ENCODE results near the gene CSRNP3.
A peak's percentile ranks its signal among the peaks of the same experiment; 100 is the strongest.
"Not testable (repeated sequence)": the region's sequence is repeated elsewhere in the genome, so short reads cannot be mapped to it uniquely, and the experiment has no call there.

CSRNP3 gene

GRCh38 chr2:165558832-165559231 is 89.3 kb downstream of the CSRNP3 start:
- no peak for DNase-seq

GRCh38 chr2:165560377-165560988 is 91.0 kb downstream of the CSRNP3 start:
- DNase-seq, result peak; percentile 7

- no peak for DNase-seq
Measured at GRCh38 chr2:165561516-165561915, 92.0 kb downstream of the CSRNP3 start.

- DNase-seq, result no peak
Measured at GRCh38 chr2:165562233-165562632, 92.7 kb downstream of the CSRNP3 start.

GRCh38 chr2:165563468-165564225 is 94.1 kb downstream of the CSRNP3 start:
- no peak for DNase-seq

- no peak for DNase-seq
Measured at GRCh38 chr2:165566008-165566407, 96.5 kb downstream of the CSRNP3 start.

- no peak for DNase-seq
Measured at GRCh38 chr2:165567273-165567672, 97.8 kb downstream of the CSRNP3 start.

- no peak for DNase-seq
Measured at GRCh38 chr2:165568361-165568760, 98.9 kb downstream of the CSRNP3 start.

GRCh38 chr2:165571477-165571876 is 102.0 kb downstream of the CSRNP3 start:
- no peak for DNase-seq

- no peak for DNase-seq
Measured at GRCh38 chr2:165572151-165572550, 102.7 kb downstream of the CSRNP3 start.

GRCh38 chr2:165573534-165574461 is 104.3 kb downstream of the CSRNP3 start:
- no peak for DNase-seq

GRCh38 chr2:165575044-165575615 is 105.6 kb downstream of the CSRNP3 start:
- DNase-seq, result no peak

GRCh38 chr2:165576409-165577154 is 107.1 kb downstream of the CSRNP3 start:
- DNase-seq, result no peak

GRCh38 chr2:165582409-165582808 is 112.9 kb downstream of the CSRNP3 start:
- no peak for DNase-seq

- no peak for DNase-seq
Measured at GRCh38 chr2:165582863-165583506, 113.5 kb downstream of the CSRNP3 start.

GRCh38 chr2:165584126-165584654 is 114.7 kb downstream of the CSRNP3 start:
- DNase-seq, result no peak

GRCh38 chr2:165586019-165586418 is 116.5 kb downstream of the CSRNP3 start:
- no peak for DNase-seq

- DNase-seq, result no peak
Measured at GRCh38 chr2:165587335-165587938, 117.9 kb downstream of the CSRNP3 start.

GRCh38 chr2:165590999-165591398 is 121.5 kb downstream of the CSRNP3 start:
- DNase-seq, result not testable (repeated sequence)

GRCh38 chr2:165593081-165593480 is 123.6 kb downstream of the CSRNP3 start:
- DNase-seq, result no peak

All from NCI-H226 (cell line).